A673 (cell line): ENCODE measurements around the gene CNNM4.

ENCODE experiments used
- CTCF ChIP-seq: fragments of 300-800, 200-600 bp; sonication (generic); conservative IDR thresholded peaks from 2 replicates; pipeline ENCODE4 v1.5.1; 2017; ENCODE audit warnings: low read depth, mild to moderate bottlenecking, antibody characterized with exemption, low read length, moderate library complexity, mixed read lengths
- EZH2 ChIP-seq: fragments of 200-600 bp; sonication (generic); IDR thresholded peaks from 2 replicates; pipeline ENCODE4 v1.6.1; 2017; ENCODE audit warnings: borderline replicate concordance, low read depth, mild to moderate bottlenecking, mixed read lengths, antibody characterized with exemption, low read length; ENCODE audit not compliant: poor library complexity, severe bottlenecking

- TF ChIP-seq CTCF (no peak), EZH2 (no peak)
Measured at GRCh38 chr2:96841701-96842495, 81.2 kb downstream of the CNNM4 start.
